Gastrocnemius medialis (tissue), 4 donors: Measurements from ENCODE around the gene KCNQ5. TPM values are rescaled to one million over a fixed set of nuclear protein-coding genes. Genes with fewer than 3 reads are reported as not detected.

Experiments
- ATAC-seq, 2 donors: fragments of 150-250 bp; one replicate each; pipeline ENCODE4 v1.9.1; 2016
- DNase-seq, 2 donors: peaks; one replicate each; pipeline ENCODE4 v3.0.0-alpha.2; 2019
- H3K27ac ChIP-seq, 4 donors: fragments of 200-600 bp; sonication (generic); 1 replicate in 1 of 4; 2 replicates in 3 of 4; pipeline ENCODE4 v1.5.1; 2016 to 2018; ENCODE audit warnings: mild to moderate bottlenecking in 2 of 4, moderate library complexity in 1 of 4
- H3K27me3 ChIP-seq, 3 donors: fragments of 200-600 bp; sonication (generic) in 2 of 3; 1 replicate in 1 of 3; 2 replicates in 2 of 3; pipeline versions ENCODE4 v1.5.1 to v1.6.0; 2016 to 2019; ENCODE audit warnings: mild to moderate bottlenecking in 1 of 3, moderate library complexity in 1 of 3
- H3K36me3 ChIP-seq, 2 donors: fragments of 200-600 bp; sonication (generic) in 1 of 2; one replicate each; pipeline ENCODE4 v1.5.1; 2017 to 2018
- H3K4me1 ChIP-seq, 2 donors: fragments of 200-600 bp; sonication (generic) in 1 of 2; one replicate each; pipeline ENCODE4 v1.5.1; 2016 to 2017; ENCODE audit warnings: mild to moderate bottlenecking in 2 of 2
- H3K4me3 ChIP-seq, 4 donors: fragments of 200-600 bp; sonication (generic) in 3 of 4; 1 replicate in 1 of 4; 2 replicates in 3 of 4; pipeline ENCODE4 v1.5.1; 2016 to 2019; ENCODE audit warnings: mild to moderate bottlenecking in 2 of 4
- H3K9me3 ChIP-seq, 3 donors: fragments of 200-600 bp; sonication (generic) in 2 of 3; 1 replicate in 1 of 3; 2 replicates in 2 of 3; pipeline ENCODE4 v1.5.1; 2016 to 2019
- POLR2A ChIP-seq, 2 donors: fragments of 450-650 bp; IDR thresholded peaks; one replicate each; pipeline ENCODE4 v1.6.1; 2017; ENCODE audit warnings: antibody characterized with exemption in 2 of 2, mild to moderate bottlenecking in 2 of 2, moderate library complexity in 2 of 2
- in situ Hi-C, 4 donors: fragments of 200-750 bp; cut with MboI; loops; one replicate each; pipeline versions ENCODE4 v1.15.0 to v1.8.0; 2017; ENCODE audit warnings: low sequenced_read_pairs in 4 of 4
- intact Hi-C: fragments of 100-400 bp; cut with DNase I; formaldehyde crosslinking; loops from one replicate; pipeline ENCODE4 v1.15.1; 2023; ENCODE audit warnings: low total_unique reads
- total RNA-seq, 4 donors: library from RNA; depleted of rRNA; stranded (reverse); fragments of >200 nt; gene quantifications; one replicate each; pipeline versions ENCODE4 v1.1.0 to v1.2.3, GENCODE V29; 2016
- TF ChIP-seq, protein P1 (sequence below), 5 experiments: fragments of 450-650 bp in 3 of 5; fragments of 200-600 bp in 2 of 5; sonication (generic) in 2 of 5; IDR thresholded peaks in 4 of 5; conservative IDR thresholded peaks in 1 of 5; 1 replicate in 4 of 5; 2 replicates in 1 of 5; pipeline ENCODE4 v1.5.1; 2016 to 2019; ENCODE audit warnings: antibody characterized with exemption in 5 of 5, mild to moderate bottlenecking in 3 of 5, moderate library complexity in 3 of 5

The KCNQ5 gene
- total RNA-seq, 4 donors from 2014 or later: 5.3 to 19.3 (median 15.1) TPM

DNA sequence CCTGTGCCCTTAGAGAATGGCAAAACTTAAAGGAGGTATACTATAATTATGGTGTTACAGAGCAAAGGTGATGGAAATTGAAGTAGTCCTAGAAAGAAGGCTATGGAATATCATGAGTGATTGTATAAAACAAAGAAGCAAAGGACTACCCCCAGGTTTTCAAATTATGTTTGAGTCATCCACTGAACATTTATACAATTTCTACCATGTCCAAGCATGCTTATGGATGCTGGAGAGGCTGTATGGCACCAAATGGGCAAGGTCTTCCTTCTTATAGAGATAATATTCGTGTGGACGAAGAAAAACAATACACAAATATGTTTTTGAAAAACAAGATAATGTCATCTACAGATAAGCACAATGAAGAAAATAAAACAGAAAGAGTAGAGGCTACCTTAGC lies 425.9 kb downstream of the KCNQ5 start:
- no peak for TF ChIP-seq POLR2A (IDR thresholded peaks at IDR 0.05)
- TF ChIP-seq, protein P1, sequence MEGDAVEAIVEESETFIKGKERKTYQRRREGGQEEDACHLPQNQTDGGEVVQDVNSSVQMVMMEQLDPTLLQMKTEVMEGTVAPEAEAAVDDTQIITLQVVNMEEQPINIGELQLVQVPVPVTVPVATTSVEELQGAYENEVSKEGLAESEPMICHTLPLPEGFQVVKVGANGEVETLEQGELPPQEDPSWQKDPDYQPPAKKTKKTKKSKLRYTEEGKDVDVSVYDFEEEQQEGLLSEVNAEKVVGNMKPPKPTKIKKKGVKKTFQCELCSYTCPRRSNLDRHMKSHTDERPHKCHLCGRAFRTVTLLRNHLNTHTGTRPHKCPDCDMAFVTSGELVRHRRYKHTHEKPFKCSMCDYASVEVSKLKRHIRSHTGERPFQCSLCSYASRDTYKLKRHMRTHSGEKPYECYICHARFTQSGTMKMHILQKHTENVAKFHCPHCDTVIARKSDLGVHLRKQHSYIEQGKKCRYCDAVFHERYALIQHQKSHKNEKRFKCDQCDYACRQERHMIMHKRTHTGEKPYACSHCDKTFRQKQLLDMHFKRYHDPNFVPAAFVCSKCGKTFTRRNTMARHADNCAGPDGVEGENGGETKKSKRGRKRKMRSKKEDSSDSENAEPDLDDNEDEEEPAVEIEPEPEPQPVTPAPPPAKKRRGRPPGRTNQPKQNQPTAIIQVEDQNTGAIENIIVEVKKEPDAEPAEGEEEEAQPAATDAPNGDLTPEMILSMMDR (IDR thresholded peaks at IDR 0.05 in 4 of 5, conservative IDR thresholded peaks at IDR 0.05 in 1 of 5): no peak
- Histone ChIP-seq H3K36me3 (no peaks in the 10 kb centered on the region), H3K4me1 (peaks cover 3 to 7% of the 10 kb centered on the region in 2 donors), H3K9me3 (no peaks in the 10 kb centered on the region), H3K4me3 (no peak overlapping the region), H3K27me3 (no peaks in the 10 kb centered on the region), H3K27ac (no peak overlapping the region)
- intact Hi-C loops: no loop called here
- DNase-seq: no peak
- in situ Hi-C loops: no loop called here
- no peak for ATAC-seq

DNA sequence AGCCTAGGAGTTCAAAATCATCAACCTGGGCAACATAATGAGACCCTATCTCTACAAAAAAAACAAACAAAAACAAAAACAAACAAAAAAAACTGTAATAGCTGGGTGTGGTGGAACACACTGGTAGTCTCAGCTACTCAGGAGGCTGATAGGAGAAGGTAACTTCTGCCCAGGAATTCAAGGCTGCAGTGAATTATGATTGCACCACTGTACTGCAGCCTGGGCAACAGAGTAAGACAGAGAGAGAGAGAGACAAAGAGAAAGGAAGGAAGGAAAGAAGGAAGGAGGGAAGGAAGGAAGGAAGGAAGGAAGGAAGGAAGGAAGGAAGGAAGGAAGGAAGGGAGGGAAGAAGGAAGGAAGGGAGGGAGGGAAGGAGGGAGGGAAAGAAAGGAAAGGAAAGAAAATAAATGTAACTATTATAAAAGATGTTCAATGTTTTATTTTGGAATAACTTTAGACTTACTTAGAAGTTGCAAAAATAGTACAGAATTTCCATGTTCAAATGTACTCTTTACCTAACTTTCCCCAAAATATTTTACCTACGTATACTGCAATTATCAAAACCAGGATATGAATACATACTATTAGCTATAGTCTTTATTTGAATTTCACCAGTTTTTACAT lies 428.2 kb downstream of the KCNQ5 start:
- peaks cover 0 to 3% of the 10 kb centered on the region in 2 donors for H3K4me1 ChIP-seq
- H3K27ac ChIP-seq: no peak overlapping the region
- DNase-seq: no peak
- no peak overlapping the region for H3K4me3 ChIP-seq
- H3K9me3 ChIP-seq: no peaks in the 10 kb centered on the region
- no peak for TF ChIP-seq POLR2A (IDR thresholded peaks at IDR 0.05)
- TF ChIP-seq, protein P1 (IDR thresholded peaks at IDR 0.05 in 4 of 5, conservative IDR thresholded peaks at IDR 0.05 in 1 of 5): no peak
- ATAC-seq: no peak
- no peaks in the 10 kb centered on the region for H3K27me3 ChIP-seq
- intact Hi-C loops: no loop called here
- in situ Hi-C loops: no loop called here
- H3K36me3 ChIP-seq: no peaks in the 10 kb centered on the region

DNA sequence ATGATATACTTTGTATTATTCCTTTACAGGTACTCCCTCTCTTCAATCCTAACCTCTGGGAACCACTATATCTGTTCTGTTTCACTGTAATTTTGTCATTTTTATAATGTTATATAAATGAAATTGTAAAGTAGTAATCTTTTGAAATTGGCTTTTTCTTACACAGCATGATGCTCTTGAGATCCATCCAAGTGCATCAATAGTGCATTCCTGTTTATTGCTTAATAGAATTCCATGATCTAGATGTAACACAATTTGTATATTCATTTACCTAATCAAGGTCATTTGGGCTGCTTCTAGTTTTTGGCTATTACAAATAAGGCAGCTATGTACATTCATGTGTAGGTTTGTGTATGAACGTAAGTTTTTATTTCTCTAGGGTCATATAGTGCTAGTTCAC lies 428.8 kb downstream of the KCNQ5 start:
- Histone ChIP-seq H3K27ac (no peak overlapping the region), H3K4me1 (peaks cover 0 to under 1% of the 10 kb centered on the region in 2 donors), H3K9me3 (no peaks in the 10 kb centered on the region), H3K27me3 (no peaks in the 10 kb centered on the region), H3K36me3 (no peaks in the 10 kb centered on the region), H3K4me3 (no peak overlapping the region)
- in situ Hi-C loops: no loop called here
- intact Hi-C loops: no loop called here
- no peak for DNase-seq
- no peak for ATAC-seq
- TF ChIP-seq POLR2A (IDR thresholded peaks at IDR 0.05): no peak
- TF ChIP-seq, protein P1 (IDR thresholded peaks at IDR 0.05 in 4 of 5, conservative IDR thresholded peaks at IDR 0.05 in 1 of 5): no peak

DNA sequence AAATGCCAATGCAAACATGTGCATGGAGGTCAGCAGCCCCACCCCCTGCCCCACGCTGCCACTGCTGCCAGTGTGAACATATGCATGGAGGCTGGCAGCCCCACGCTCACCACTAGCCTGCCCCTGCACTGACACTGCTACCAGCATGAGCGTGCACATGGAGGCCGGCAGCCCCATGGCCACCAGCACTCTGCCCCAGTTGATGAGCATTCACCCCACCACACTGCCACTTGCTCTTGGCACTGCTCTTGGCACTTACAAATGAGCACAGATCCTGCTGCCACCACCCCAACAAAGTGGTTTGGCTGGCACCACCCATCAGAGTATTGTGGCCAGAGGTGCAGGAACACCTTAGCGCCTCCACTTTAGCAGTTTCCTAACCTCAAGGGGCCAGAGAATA lies 429.3 kb downstream of the KCNQ5 start:
- intact Hi-C loops (no loop called here), in situ Hi-C loops (no loop called here)
- Histone ChIP-seq H3K4me1 (no peaks in the 10 kb centered on the region), H3K27ac (no peak overlapping the region), H3K9me3 (no peaks in the 10 kb centered on the region), H3K27me3 (no peaks in the 10 kb centered on the region), H3K4me3 (no peak overlapping the region), H3K36me3 (no peaks in the 10 kb centered on the region)
- TF ChIP-seq, protein P1 (IDR thresholded peaks at IDR 0.05 in 4 of 5, conservative IDR thresholded peaks at IDR 0.05 in 1 of 5): no peak
- TF ChIP-seq POLR2A (IDR thresholded peaks at IDR 0.05): no peak
- DNase-seq (no peak), ATAC-seq (no peak)

DNA sequence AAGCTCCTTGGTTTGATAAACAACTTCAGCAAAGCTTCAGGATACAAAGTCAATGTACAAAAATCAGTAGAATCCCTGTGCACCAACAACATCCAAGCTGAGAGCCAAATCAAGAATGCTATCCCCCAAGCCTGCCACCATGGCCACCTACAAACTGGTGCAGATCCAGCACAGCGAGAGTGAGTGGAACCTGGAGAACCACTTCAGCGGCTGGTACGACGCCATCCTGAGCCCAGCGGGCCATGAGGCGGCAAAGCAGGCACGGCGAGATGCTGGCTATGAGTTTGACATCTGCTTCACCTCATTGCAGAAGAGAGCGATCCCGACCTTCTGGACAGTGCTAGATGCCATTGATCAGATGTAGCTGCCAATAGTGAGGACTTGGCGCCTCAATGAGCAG lies 433.1 kb downstream of the KCNQ5 start:
- in situ Hi-C loops: no loop called here
- no peak for TF ChIP-seq POLR2A (IDR thresholded peaks at IDR 0.05)
- intact Hi-C loops: no loop called here

More for the DNA sequence above, 433.1 kb downstream of the KCNQ5 start:
- DNase-seq (no peak), ATAC-seq (no peak)
- Histone ChIP-seq H3K4me3 (no peak overlapping the region), H3K27ac (no peak overlapping the region), H3K9me3 (no peaks in the 10 kb centered on the region), H3K36me3 (no peaks in the 10 kb centered on the region), H3K4me1 (no peaks in the 10 kb centered on the region), H3K27me3 (no peaks in the 10 kb centered on the region)
